Immature natural killer cell (primary cell): ENCODE measurements around the gene CEBPA. TPM values are rescaled to one million over a fixed set of nuclear protein-coding genes. Genes with fewer than 3 reads are reported as not detected.

Experiments
- DNase-seq, 3 donors: peaks; one replicate each; pipeline ENCODE4 v3.0.0; 2022; ENCODE audit warnings: mixed read lengths in 1 of 3
- H3K27ac Mint-ChIP-seq, 6 donors: one replicate each; pipeline ENCODE4 v1.8.0; 2020; ENCODE audit warnings: mixed read lengths in 6 of 6, mild to moderate bottlenecking in 5 of 6, inconsistent platforms in 4 of 6, moderate library complexity in 3 of 6
- H3K27me3 Mint-ChIP-seq, 3 donors: one replicate each; pipeline ENCODE4 v1.8.0; 2020 to 2021; ENCODE audit warnings: low read depth in 3 of 3, mild to moderate bottlenecking in 3 of 3, mixed read lengths in 3 of 3, moderate library complexity in 3 of 3, inconsistent platforms in 1 of 3
- H3K36me3 Mint-ChIP-seq, 3 donors: one replicate each; pipeline ENCODE4 v1.8.0; 2020; ENCODE audit warnings: mixed read lengths in 3 of 3, inconsistent platforms in 2 of 3, mild to moderate bottlenecking in 2 of 3
- H3K4me1 Mint-ChIP-seq, 2 donors: one replicate each; pipeline ENCODE4 v1.8.0; 2020; ENCODE audit warnings: inconsistent platforms in 2 of 2, mild to moderate bottlenecking in 2 of 2, mixed read lengths in 2 of 2, moderate library complexity in 1 of 2
- H3K4me3 Mint-ChIP-seq, 5 donors: one replicate each; pipeline ENCODE4 v1.8.0; 2020; ENCODE audit warnings: mild to moderate bottlenecking in 5 of 5, mixed read lengths in 5 of 5, inconsistent platforms in 3 of 5, moderate library complexity in 3 of 5
- H3K9me3 Mint-ChIP-seq, 6 donors: one replicate each; pipeline ENCODE4 v1.8.0; 2020; ENCODE audit warnings: mild to moderate bottlenecking in 6 of 6, mixed read lengths in 6 of 6, inconsistent platforms in 4 of 6, moderate library complexity in 3 of 6
- polyA plus RNA-seq, 3 donors: library from polyadenylated mRNA; unstranded; fragments of 300-500 nt; fragmentation: Illumina TruSeq; gene quantifications; one replicate each; pipeline ENCODE4 v1.2.3, GENCODE V29; 2021

The CEBPA gene
- polyA plus RNA-seq, 3 donors from 2014 or later, result 2.7 to 5.3 (median 3.9) TPM

DNA sequence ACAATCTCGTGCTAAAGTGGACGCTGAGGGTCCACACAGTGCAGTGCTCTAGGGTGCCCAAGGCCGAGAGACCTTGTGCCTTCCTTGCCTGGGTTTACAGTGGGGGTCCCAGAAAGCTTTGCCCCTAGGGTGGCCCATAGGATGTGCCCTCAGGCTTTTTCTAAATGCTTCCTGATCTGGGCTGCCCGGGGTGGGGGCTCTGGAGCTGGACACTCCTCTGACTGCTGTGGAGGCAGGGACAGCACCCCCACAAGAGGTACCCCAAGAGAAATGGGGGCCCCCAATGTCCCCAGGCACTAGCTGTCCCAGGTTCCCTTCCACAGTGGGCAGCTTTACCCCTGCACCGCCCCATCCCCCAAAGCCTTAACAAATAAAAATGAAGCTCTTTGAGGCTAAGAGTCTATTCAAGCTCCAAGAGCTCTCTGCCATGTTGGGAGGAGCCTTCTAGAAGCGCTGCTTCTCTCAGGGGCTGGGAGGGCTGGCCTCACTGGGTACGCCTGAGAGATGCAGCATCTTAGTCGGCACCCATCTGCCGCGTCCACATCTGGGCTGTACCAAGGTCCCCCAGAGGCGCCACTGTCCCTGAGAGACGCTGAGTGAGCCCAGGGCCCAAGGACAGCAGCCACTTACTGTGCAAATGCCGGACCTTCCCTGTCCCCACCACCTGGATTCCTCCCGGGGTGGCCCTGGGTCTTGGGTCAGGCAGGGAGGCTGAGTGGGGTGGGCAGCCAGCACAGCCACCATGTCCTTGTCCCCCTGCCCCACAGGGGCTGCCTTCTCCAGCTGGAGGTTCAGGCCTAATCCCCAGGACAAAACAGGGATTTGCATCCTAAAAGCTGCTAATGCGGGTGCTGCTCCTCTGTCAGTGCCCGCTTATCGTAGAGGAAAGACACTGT lies 27.4 kb downstream of the CEBPA start:
- H3K4me3 Mint-ChIP-seq, result no peak overlapping the region
- H3K27ac Mint-ChIP-seq, result no peak overlapping the region
- H3K9me3 Mint-ChIP-seq, result no peaks in the 10 kb centered on the region
- no peak for DNase-seq
- peaks cover 5% of the 10 kb centered on the region in 2 donors for H3K4me1 Mint-ChIP-seq
- no peaks in the 10 kb centered on the region for H3K36me3 Mint-ChIP-seq
- peaks cover 0 to 6% (median 0%) of the 10 kb centered on the region in 3 donors for H3K27me3 Mint-ChIP-seq

DNA sequence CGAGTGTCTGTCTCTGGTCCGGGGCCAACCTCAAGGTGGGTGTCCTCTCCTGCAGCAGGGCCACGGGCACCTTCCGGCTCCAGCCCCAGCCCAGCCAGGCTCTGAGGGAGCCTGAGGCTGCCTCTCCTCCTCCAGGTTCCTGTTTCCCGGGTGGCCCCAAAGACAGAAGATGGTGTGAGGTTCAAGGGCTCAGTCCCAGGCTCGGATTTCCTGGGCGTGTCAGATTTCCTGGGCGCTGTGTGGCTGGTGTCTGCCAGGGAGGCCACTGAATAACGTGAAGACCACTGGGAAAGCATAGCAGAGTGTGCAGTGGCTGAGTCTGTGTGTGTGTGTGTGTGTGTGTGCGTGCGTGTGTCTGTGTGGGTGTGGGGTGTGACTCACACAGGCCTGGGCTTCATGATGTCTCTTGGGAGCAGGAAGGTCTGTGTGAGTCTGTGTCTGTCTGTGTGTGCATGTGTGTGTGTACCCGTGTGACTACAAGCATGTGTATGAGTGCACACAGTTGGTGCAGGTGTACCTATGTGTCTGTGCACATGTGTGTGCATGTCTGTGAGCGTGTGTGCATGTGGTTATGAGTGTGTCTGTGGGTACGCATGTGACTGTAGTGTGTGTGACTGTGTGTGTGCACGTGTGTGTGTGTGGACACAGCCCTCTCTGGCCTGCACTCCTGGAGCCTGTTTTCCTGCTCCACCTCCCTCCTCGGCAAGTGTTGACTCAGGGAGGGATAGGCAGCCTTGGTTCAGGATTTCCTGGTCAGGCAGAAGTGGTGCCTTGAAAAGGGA lies 28.3 kb downstream of the CEBPA start:
- Mint-ChIP-seq H3K4me3 (no peak overlapping the region), H3K36me3 (no peaks in the 10 kb centered on the region), H3K4me1 (peaks cover 5% of the 10 kb centered on the region in 2 donors), H3K27ac (peak overlapping the region in 3 of 6 donors; percentile 15 to 84 (median 59)), H3K27me3 (peaks cover 0 to 6% (median 0%) of the 10 kb centered on the region in 3 donors), H3K9me3 (no peaks in the 10 kb centered on the region)
- peak in 2 of 3 donors; percentile 10 to 32 for DNase-seq

DNA sequence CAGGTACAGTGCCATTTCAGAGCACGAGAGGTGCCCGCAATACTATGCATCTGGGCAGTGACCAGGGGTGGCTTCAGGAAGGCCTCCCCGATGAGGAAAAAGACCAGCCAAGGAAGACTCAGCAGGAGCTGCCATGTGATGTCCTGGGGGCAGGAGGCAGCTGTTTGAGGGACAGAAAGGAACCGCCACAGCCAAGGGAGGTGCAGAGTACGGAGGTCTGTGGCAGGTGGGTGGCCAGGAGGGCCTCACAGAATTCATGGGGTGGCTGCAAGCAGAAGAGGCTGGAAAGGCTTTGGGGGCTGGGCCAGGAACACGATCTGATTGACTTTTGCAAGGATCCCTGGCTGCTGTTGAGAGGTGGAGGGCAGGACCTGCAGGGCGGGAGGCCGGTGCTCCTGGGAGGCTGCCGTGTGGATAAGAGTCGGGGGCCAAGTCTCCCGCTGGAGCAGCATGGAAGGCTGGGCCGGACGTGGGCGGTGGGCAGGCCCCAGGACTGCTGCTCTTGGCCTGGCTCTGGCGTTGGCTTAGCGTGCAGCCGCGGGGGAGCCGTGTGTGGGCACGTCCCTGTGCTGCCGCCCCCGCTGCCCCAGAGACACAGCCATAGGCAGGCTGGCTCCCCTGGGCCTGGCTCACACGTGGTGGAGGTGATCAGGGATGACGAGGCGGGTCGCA lies 29.1 kb downstream of the CEBPA start:
- Mint-ChIP-seq H3K9me3 (no peaks in the 10 kb centered on the region), H3K4me3 (no peak overlapping the region), H3K4me1 (peaks cover 5% of the 10 kb centered on the region in 2 donors), H3K36me3 (no peaks in the 10 kb centered on the region), H3K27ac (no peak overlapping the region), H3K27me3 (peaks cover 0 to 6% (median 0%) of the 10 kb centered on the region in 3 donors)
- no peak for DNase-seq

DNA sequence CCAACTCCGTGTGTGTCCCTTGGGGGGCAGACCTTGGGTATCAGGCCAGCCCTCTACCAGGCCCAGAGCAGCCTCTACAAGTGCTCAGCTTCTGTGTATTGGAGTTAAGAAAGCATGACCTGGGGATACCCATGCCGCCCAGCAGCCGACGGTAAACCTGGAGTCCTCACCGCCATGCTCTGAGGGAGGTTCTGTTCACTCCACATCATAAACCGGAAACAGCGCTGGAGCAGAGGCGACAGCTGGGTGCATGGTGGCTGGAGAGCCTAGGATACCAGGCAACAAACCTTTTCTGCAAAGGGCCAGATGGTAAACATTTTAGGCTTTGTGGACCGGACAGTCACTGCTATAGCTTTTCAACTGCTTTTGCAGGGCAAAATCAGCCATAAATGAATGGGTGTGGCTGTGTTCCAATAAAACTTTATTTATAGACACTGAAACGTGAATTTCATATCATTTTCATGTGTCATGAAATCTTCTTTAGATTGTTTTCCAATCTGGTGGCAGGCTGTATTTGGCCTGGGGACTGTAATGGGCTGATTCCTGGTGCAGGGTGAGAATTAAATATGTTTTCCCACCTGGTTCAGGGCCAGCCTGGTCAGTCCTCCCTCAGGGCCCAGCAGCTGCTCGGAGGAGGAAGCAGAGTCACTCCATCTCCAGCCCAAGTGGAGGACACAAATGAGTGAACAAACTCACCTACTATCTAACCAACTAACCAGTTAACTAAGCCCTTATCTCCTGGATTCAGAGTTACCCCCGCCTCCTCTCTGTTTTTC lies 30.9 kb downstream of the CEBPA start:
- no peaks in the 10 kb centered on the region for H3K9me3 Mint-ChIP-seq
- peaks cover 0 to 8% (median 0%) of the 10 kb centered on the region in 3 donors for H3K27me3 Mint-ChIP-seq
- H3K4me1 Mint-ChIP-seq, result peaks cover 5% of the 10 kb centered on the region in 2 donors
- H3K4me3 Mint-ChIP-seq, result no peak overlapping the region
- no peaks in the 10 kb centered on the region for H3K36me3 Mint-ChIP-seq
- no peak for DNase-seq
- H3K27ac Mint-ChIP-seq, result no peak overlapping the region

DNA sequence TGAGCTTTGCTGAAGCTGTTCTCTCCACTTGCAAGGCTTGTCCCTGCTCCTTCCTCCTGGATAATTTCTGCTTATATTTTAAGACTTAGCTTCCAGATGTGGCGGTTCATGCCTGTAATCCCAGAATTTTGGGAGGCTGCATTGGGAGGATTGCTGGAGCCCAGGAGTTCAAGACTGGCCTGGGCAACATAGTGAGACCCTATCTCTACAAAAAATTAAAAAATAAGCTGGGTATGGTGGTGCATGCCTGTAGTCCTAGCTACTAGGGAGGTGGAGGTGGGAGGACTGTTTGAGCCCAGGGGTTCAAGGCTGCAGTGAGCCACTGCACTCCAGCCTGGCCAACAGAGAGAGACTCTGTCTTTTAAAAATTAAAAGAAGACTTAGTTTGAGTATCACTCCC lies 31.6 kb downstream of the CEBPA start:
- Mint-ChIP-seq H3K4me1 (peaks cover 5% of the 10 kb centered on the region in 2 donors), H3K9me3 (no peaks in the 10 kb centered on the region), H3K27ac (no peak overlapping the region), H3K27me3 (peaks cover 0 to 8% (median 0%) of the 10 kb centered on the region in 3 donors), H3K36me3 (no peaks in the 10 kb centered on the region), H3K4me3 (no peak overlapping the region)
- no peak for DNase-seq

DNA sequence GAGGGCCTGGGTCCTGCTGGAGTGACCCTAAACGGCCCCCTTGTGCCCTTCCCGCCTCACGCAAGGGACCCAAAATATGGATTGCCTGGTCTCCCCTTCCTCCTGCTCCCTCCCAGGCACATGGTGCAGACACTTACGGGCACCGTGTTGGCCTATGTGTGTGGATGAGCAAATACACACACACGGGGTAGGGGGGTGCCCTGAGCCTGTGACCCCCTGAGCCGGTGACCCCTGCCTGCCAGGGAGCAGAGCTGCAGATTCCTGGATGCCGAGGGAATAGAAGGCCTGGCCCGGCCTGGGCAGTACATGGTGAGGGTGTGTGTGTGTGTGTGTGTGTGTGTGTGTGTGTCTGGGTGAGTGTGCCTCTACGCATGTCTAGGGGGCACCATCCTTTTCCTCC lies 33.3 kb downstream of the CEBPA start:
- peaks cover 0 to 4% (median 0%) of the 10 kb centered on the region in 3 donors for H3K27me3 Mint-ChIP-seq
- no peaks in the 10 kb centered on the region for H3K36me3 Mint-ChIP-seq
- no peak overlapping the region for H3K27ac Mint-ChIP-seq
- DNase-seq, result no peak
- H3K4me1 Mint-ChIP-seq, result peaks cover 3% of the 10 kb centered on the region in 2 donors
- H3K9me3 Mint-ChIP-seq, result no peaks in the 10 kb centered on the region
- no peak overlapping the region for H3K4me3 Mint-ChIP-seq

DNA sequence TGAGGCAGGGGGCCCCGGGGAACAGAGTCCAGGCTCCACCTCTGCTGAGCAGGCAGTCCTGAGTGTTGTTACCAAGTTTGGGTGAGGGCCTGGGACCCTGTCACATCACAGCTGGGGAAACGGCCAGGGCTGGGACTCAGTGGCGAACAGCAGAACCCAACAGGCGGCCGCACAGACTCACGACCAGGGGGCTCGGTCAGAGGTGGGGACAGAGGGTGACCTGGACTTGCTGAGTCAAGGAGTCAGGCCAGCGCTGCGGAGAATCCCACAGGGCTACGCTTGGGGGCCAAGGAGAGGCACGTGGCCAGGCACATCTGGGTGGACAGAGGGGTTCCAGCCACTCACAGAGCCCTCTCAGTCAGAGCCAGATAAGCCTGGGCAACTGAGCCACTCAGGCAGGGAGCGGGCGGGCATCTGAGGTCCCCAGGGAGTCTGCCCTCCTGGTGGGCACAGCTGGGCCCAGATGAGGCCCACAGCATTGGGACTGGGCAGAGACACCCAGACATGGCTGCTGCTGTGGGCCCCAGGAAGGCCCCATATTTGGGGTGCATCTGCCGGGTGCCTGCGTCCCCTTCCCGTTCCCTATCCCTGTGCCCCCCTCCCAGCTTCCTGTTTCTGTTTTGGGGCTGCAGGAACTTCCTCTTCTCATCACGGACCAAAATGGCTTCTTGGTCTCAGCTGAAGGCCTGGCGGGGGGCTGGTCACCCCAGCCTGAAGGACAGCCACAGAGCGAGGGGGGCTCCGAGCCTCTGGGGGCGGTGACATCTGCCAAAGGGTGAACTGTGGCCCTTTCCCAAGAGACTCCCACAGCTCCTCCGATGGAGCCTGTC lies 34.0 kb downstream of the CEBPA start:
- Mint-ChIP-seq H3K4me3 (no peak overlapping the region), H3K9me3 (no peaks in the 10 kb centered on the region), H3K36me3 (no peaks in the 10 kb centered on the region), H3K4me1 (peaks cover 0 to 2% of the 10 kb centered on the region in 2 donors), H3K27me3 (peaks cover 0 to 4% (median 0%) of the 10 kb centered on the region in 3 donors), H3K27ac (no peak overlapping the region)
- no peak for DNase-seq

DNA sequence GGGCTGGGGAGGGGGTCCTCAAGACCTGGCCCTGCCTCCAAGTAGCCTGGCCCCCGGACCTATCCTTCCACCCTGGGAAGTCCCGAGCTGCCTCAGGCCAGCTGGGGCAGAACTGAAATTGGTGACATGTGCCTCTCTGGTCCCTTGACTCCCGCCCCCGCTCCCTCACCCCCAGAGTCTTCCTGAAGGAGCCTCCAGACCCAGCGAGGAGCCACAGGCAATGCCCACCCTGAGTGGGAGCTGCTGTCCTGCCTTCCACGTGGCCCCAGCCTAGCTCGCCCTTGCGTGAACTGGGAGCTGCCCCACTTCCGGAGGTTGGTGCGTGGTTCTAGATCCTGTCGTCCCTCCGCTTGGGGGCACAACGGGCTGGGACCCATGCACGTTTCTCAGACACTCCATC lies 34.6 kb downstream of the CEBPA start:
- no peaks in the 10 kb centered on the region for H3K9me3 Mint-ChIP-seq
- H3K36me3 Mint-ChIP-seq, result no peaks in the 10 kb centered on the region
- peaks cover 2% of the 10 kb centered on the region in 2 donors for H3K4me1 Mint-ChIP-seq
- no peak overlapping the region for H3K4me3 Mint-ChIP-seq
- peaks cover 0 to 2% (median 0%) of the 10 kb centered on the region in 3 donors for H3K27me3 Mint-ChIP-seq
- DNase-seq, result no peak
- no peak overlapping the region for H3K27ac Mint-ChIP-seq

DNA sequence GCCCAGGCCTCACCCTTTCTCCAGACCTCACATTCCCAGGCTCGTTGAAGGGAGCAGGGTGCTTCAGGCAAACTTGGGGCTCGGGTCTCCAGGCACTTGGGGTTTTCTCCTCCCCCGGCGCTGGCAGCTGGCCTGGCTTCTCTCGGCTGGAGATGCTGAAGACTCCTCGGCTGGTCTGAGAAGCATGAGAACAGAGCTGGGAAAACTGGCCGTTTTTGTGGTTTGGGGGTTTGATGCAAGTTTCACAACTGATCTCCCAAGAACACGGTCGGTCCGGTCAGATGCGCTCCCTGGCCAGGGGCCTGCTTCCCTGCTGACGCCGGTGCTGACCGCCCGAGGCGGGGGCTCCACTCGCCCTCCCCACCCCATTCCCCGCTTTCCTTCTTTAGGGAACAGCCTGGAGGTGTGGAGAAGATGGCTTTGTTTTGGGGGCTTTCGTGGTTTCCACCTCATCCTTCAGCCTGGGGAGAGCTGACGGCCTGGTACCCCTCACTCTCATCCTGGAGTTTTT lies 35.3 kb downstream of the CEBPA start:
- DNase-seq, result no peak
- H3K36me3 Mint-ChIP-seq, result no peaks in the 10 kb centered on the region
- H3K4me3 Mint-ChIP-seq, result no peak overlapping the region
- no peak overlapping the region for H3K27ac Mint-ChIP-seq
- H3K9me3 Mint-ChIP-seq, result no peaks in the 10 kb centered on the region
- peaks cover 0 to 2% (median 0%) of the 10 kb centered on the region in 3 donors for H3K27me3 Mint-ChIP-seq
- peaks cover 7 to 9% of the 10 kb centered on the region in 2 donors for H3K4me1 Mint-ChIP-seq

DNA sequence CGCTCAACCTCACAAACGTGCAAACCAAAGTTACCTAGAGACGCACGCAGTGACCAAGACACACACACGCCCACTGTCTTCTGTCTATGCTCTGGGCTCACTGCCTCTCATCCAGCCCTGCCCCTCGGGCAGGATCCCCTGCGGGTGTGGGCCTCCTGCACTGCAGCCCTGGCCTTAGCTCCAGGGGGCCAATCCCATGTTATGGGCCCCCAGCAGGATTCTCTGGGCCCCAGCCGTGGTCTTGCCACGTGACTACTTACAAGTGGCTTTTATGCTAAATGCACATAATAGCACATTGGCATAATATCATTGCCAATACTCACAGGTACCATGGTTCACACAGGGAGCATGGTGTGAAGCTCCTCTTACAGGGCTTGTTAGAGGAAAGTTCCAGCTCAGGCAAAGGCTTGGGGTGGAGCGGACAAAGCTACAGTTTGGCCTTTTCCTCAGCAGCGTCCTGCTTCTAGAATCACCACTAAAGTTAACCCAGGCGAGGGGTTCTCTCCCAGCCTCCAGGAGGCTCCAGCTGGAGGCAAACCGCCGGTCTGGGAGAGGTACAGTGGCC lies 37.4 kb downstream of the CEBPA start:
- Mint-ChIP-seq H3K9me3 (no peaks in the 10 kb centered on the region), H3K27me3 (peaks cover 0 to 2% (median 2%) of the 10 kb centered on the region in 3 donors), H3K4me1 (peaks cover 26% of the 10 kb centered on the region in 2 donors), H3K27ac (no peak overlapping the region), H3K36me3 (no peaks in the 10 kb centered on the region), H3K4me3 (no peak overlapping the region)
- no peak for DNase-seq

DNA sequence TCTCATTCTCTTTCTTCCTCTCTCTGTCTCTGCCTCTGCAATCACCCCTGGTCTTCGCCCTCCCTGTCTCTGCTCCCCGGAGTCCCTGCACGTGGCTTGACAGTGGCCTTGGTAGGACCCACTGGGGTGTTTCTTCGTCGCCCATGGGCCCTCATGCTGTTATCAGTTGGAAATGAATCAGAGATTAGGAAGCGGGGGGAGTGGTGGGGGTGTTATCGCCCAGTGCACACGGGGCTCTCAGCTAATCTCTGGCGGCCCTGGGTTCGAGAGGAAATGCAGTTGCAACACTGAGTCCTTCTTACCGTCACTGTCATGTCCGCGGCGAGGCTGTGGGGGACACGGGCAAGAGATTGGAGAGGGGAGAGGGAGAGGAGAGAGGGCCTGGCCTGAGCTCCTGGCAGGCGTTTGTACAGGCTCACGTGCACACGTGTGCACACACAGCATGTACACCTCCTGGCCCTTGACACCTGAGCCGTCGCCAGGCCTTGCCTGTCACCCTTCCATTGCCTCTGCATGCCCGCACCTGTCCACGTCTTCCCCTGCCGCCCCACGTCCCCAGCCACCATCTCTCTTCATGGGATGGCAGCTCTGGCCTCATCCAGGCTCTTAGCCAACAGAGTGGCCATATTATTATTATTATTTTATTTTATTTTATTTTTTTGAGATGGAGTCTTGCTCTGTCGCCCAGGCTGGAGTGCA lies 38.9 kb downstream of the CEBPA start:
- Mint-ChIP-seq H3K27me3 (peaks cover 0 to 2% (median 2%) of the 10 kb centered on the region in 3 donors), H3K4me1 (peaks cover 30 to 33% of the 10 kb centered on the region in 2 donors), H3K9me3 (no peaks in the 10 kb centered on the region), H3K27ac (no peak overlapping the region), H3K36me3 (no peaks in the 10 kb centered on the region), H3K4me3 (no peak overlapping the region)
- no peak for DNase-seq
